ENCODE data around the gene CENPVL2. TPM values are rescaled to one million over a fixed set of nuclear protein-coding genes. Genes with fewer than 3 reads are reported as not detected.
"Not testable (repeated sequence)": the region's sequence is repeated elsewhere in the genome, so short reads cannot be mapped to it uniquely, and the experiment has no call there.

CENPVL2 gene
- total RNA-seq (0.32 TPM in 1 of 2 replicates, not detected in the other), polyA plus RNA-seq (0.10 TPM in 1 of 2 replicates, not detected in the other)

- H3K9me2 ChIP-seq (replicated peaks; ENCODE audit: insufficient read depth); H2AFZ ChIP-seq; H3K27me3 ChIP-seq; DNase-seq (ENCODE audit: low spot score); H4K20me1 ChIP-seq (ENCODE audit: insufficient read depth, poor library complexity, severe bottlenecking); H3K4me2 ChIP-seq; H3K4me1 ChIP-seq (ENCODE audit: insufficient read depth); H3K79me2 ChIP-seq; H3K4me3 ChIP-seq; H3K9me3 ChIP-seq (ENCODE audit: low read depth); H3K36me3 ChIP-seq (replicated peaks; ENCODE audit: insufficient read depth, low read depth); H3K27ac ChIP-seq: not testable (repeated sequence)
- WGBS (ENCODE audit: low lambda C conversion rate, missing lambda C conversion rate): no CpG with 5 or more reads among the region's 30 CpGs
Observed at GRCh38 chrX:51682720-51683062, at the start of gene CENPVL2. TSS of gene CENPVL2 (minus strand) at chrX:51682831. CDS start at chrX:51682831, 0 bp downstream.

- Histone ChIP-seq H3K4me2 (no peak overlapping the region), H3K79me2 (no peaks in the 10 kb centered on the region), H3K4me1 (ENCODE audit: insufficient read depth) (no peaks in the 10 kb centered on the region), H3K9me3 (ENCODE audit: low read depth) (no peaks in the 10 kb centered on the region), H3K36me3 (replicated peaks; ENCODE audit: insufficient read depth, low read depth) (no peaks in the 10 kb centered on the region), H3K27ac (no peak overlapping the region), H3K9me2 (replicated peaks; ENCODE audit: insufficient read depth) (no peaks in the 10 kb centered on the region), H4K20me1 (ENCODE audit: insufficient read depth, poor library complexity, severe bottlenecking) (no peaks in the 10 kb centered on the region), H3K4me3 (no peak overlapping the region), H2AFZ (no peak overlapping the region), H3K27me3 (no peaks in the 10 kb centered on the region)
- TF ChIP-seq EZH2phosphoT487 (IDR thresholded peaks at IDR 0.05; ENCODE audit: low read depth, severe bottlenecking, unreplicated experiment) (no peak), EZH2 (IDR thresholded peaks at IDR 0.05; ENCODE audit: borderline replicate concordance) (no peak), CTCF (IDR thresholded peaks at IDR 0.05; ENCODE audit: poor library complexity) (no peak)
- DNase-seq (ENCODE audit: low spot score): no peak
Observed at GRCh38 chrX:51728202-51728601, 45.6 kb upstream of the CENPVL2 start.

GRCh38 chrX:51712943-51713647, 30.5 kb upstream of the CENPVL2 start:
- not testable (repeated sequence) for H3K9me3 ChIP-seq (ENCODE audit: low read depth); H3K4me3 ChIP-seq; H3K36me3 ChIP-seq (replicated peaks; ENCODE audit: insufficient read depth, low read depth); H3K4me1 ChIP-seq (ENCODE audit: insufficient read depth); H3K9me2 ChIP-seq (replicated peaks; ENCODE audit: insufficient read depth); H3K27me3 ChIP-seq; H3K79me2 ChIP-seq; H3K4me2 ChIP-seq; H4K20me1 ChIP-seq (ENCODE audit: insufficient read depth, poor library complexity, severe bottlenecking); H3K27ac ChIP-seq; DNase-seq (ENCODE audit: low spot score); H2AFZ ChIP-seq
- no CpG with 5 or more reads among the region's 18 CpGs for whole genome bisulfite sequencing (ENCODE audit: low lambda C conversion rate, missing lambda C conversion rate)

GRCh38 chrX:51710277-51711164, 27.9 kb upstream of the CENPVL2 start, which contains the start of gene CENPVL1:
TSS of gene CENPVL1 (plus strand) at chrX:51710512. CDS start at chrX:51710512, 0 bp downstream.
- not testable (repeated sequence) for H2AFZ ChIP-seq; H3K36me3 ChIP-seq (replicated peaks; ENCODE audit: insufficient read depth, low read depth); H3K4me1 ChIP-seq (ENCODE audit: insufficient read depth); DNase-seq (ENCODE audit: low spot score); H3K27me3 ChIP-seq; H3K79me2 ChIP-seq; H4K20me1 ChIP-seq (ENCODE audit: insufficient read depth, poor library complexity, severe bottlenecking); H3K9me2 ChIP-seq (replicated peaks; ENCODE audit: insufficient read depth); H3K9me3 ChIP-seq (ENCODE audit: low read depth); H3K4me2 ChIP-seq; H3K27ac ChIP-seq; H3K4me3 ChIP-seq
- no CpG with 5 or more reads among the region's 87 CpGs for WGBS (ENCODE audit: low lambda C conversion rate, missing lambda C conversion rate)

GRCh38 chrX:51697397-51697796, 14.8 kb upstream of the CENPVL2 start:
- H4K20me1 ChIP-seq (ENCODE audit: insufficient read depth, poor library complexity, severe bottlenecking): no peaks in the 10 kb centered on the region
- no peak overlapping the region for H3K27ac ChIP-seq
- no peaks in the 10 kb centered on the region for H3K36me3 ChIP-seq (replicated peaks; ENCODE audit: insufficient read depth, low read depth)
- no peak for DNase-seq (ENCODE audit: low spot score)
- no peaks in the 10 kb centered on the region for H3K79me2 ChIP-seq
- no peak overlapping the region for H2AFZ ChIP-seq
- H3K9me2 ChIP-seq (replicated peaks; ENCODE audit: insufficient read depth): no peaks in the 10 kb centered on the region
- TF ChIP-seq EZH2phosphoT487 (IDR thresholded peaks at IDR 0.05; ENCODE audit: low read depth, severe bottlenecking, unreplicated experiment): no peak
- TF ChIP-seq EZH2 (IDR thresholded peaks at IDR 0.05; ENCODE audit: borderline replicate concordance): no peak
- no peak for TF ChIP-seq CTCF (IDR thresholded peaks at IDR 0.05; ENCODE audit: poor library complexity)
- WGBS (ENCODE audit: low lambda C conversion rate, missing lambda C conversion rate): 91% methylated on average over 8 of the region's 8 CpGs
- no peaks in the 10 kb centered on the region for H3K27me3 ChIP-seq
- no peaks in the 10 kb centered on the region for H3K9me3 ChIP-seq (ENCODE audit: low read depth)
- H3K4me1 ChIP-seq (ENCODE audit: insufficient read depth): no peaks in the 10 kb centered on the region
- H3K4me2 ChIP-seq: no peak overlapping the region
- H3K4me3 ChIP-seq: no peak overlapping the region

All from hepatocyte (in vitro differentiated cells).